OCI-LY7 (cell line): ENCODE measurements around the gene FTO.

Source experiments
- EZH2phosphoT487 ChIP-seq: fragments of 200-600 bp; sonication (generic); IDR thresholded peaks from 2 replicates; pipeline ENCODE4 v1.6.1; 2018; ENCODE audit warnings: low read depth, borderline replicate concordance, mild to moderate bottlenecking, mixed run types, antibody characterized with exemption, low read length, moderate library complexity, mixed read lengths
- TF ChIP-seq, protein P1 (sequence below): fragments of 200-600 bp; sonication (generic); conservative IDR thresholded peaks from 2 replicates; pipeline ENCODE4 v1.5.1; 2014; ENCODE audit warnings: mild to moderate bottlenecking, antibody characterized with exemption, low read length, moderate library complexity, mixed read lengths

DNA sequence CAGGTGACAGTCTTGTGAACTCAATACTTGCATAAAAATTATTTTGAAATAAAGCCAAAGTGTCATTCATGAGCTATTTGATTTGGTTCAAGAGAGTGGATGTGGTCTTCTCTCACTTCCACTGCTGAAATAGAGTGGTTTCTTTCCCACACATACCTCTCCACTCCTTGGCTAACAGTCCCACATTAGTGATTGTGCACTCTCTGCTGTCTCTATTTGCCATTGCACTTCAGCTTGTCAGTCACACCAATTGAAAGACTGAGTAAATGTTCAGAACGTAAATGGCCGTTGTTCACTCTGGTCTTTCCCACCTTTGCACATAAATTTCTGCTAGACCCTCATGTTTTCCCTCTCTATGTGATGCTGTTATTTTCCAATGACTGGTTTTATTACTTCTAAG, 197.5 kb downstream of the FTO start:
- TF ChIP-seq, protein P1, sequence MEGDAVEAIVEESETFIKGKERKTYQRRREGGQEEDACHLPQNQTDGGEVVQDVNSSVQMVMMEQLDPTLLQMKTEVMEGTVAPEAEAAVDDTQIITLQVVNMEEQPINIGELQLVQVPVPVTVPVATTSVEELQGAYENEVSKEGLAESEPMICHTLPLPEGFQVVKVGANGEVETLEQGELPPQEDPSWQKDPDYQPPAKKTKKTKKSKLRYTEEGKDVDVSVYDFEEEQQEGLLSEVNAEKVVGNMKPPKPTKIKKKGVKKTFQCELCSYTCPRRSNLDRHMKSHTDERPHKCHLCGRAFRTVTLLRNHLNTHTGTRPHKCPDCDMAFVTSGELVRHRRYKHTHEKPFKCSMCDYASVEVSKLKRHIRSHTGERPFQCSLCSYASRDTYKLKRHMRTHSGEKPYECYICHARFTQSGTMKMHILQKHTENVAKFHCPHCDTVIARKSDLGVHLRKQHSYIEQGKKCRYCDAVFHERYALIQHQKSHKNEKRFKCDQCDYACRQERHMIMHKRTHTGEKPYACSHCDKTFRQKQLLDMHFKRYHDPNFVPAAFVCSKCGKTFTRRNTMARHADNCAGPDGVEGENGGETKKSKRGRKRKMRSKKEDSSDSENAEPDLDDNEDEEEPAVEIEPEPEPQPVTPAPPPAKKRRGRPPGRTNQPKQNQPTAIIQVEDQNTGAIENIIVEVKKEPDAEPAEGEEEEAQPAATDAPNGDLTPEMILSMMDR, result no peak
- TF ChIP-seq EZH2phosphoT487, result no peak
